Lower leg skin (tissue), 3 donors: ENCODE data around the gene NHLRC2.

Source experiments
- CTCF ChIP-seq, 3 donors: fragments of 450-650 bp; IDR thresholded peaks; one replicate each; pipeline ENCODE4 v1.5.1; 2016; ENCODE audit warnings: antibody characterized with exemption in 3 of 3, mild to moderate bottlenecking in 3 of 3, moderate library complexity in 2 of 3
- POLR2A ChIP-seq, 2 donors: fragments of 450-650 bp; IDR thresholded peaks; one replicate each; pipeline ENCODE4 v1.6.1; 2016 to 2017; ENCODE audit warnings: antibody characterized with exemption in 2 of 2, mild to moderate bottlenecking in 1 of 2, moderate library complexity in 1 of 2

DNA sequence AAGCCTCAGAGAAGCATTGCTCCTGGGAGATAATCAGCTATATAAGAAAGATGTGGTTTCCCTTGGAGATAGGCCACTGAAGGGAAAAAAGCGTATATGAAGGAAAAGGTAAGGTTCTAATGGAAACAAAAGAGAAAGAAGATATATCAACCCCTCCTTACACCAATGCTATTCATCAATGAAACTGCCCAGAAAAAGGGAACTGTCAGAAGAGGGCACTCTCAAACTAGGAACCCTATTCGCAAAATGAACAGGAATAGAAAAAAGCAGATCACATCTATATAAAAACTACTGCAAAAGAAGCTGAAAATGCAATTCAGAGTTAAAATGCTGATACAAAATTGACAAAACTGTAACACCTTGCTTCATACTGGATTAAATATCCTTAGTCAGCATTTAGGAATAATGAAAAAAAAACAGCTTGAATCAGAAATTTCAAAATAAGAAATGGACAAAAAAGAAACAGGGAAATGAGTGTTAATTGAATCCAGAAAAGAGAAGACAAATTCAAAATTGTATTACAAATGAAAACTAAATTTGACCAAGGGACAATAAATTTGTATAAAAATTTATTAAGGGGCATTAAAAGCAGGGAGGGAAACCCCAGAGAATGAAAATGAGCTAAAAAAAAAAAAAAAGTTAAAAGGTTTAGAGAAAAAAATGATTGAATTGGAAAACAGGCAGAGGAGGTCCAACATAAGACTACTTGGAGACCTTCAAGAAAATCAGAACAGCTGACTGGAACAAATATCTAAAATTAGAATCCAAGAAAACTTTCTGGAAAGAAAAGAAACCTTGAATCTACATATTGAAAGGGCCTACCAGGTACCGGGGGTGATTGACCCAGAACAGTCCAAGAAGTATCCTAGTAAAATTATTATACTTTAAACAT lies 17.9 kb downstream of the NHLRC2 start:
- TF ChIP-seq CTCF (IDR thresholded peaks at IDR 0.05) (no peak), POLR2A (IDR thresholded peaks at IDR 0.05) (no peak)
